Effector CD8-positive, alpha-beta T cell (primary cell): Measurements from ENCODE around the gene LARGE2.

Source experiments
- DNase-seq: peaks from one replicate; lab custom pipeline; 2025; lab: John Stamatoyannopoulos, UW

Gene LARGE2

GRCh38 chr11:45929486-45930030, 7.1 kb downstream of the LARGE2 start:
- no peak for DNase-seq

GRCh38 chr11:45930031-45930794, 7.8 kb downstream of the LARGE2 start:
- DNase-seq = no peak

- DNase-seq = no peak
These were observed 8.6 kb downstream of the LARGE2 start for GRCh38 chr11:45930951-45931570.

GRCh38 chr11:45931739-45932138, 9.3 kb downstream of the LARGE2 start:
- no peak for DNase-seq

GRCh38 chr11:45932217-45932616, 9.8 kb downstream of the LARGE2 start:
- DNase-seq = no peak

- DNase-seq = no peak
These were observed 10.8 kb downstream of the LARGE2 start for GRCh38 chr11:45933131-45933831.

- no peak for DNase-seq
These were observed 11.6 kb downstream of the LARGE2 start for GRCh38 chr11:45933846-45934579.

GRCh38 chr11:45934580-45935318, 12.3 kb downstream of the LARGE2 start:
- no peak for DNase-seq

GRCh38 chr11:45935349-45936064, 13.1 kb downstream of the LARGE2 start:
- DNase-seq = no peak

GRCh38 chr11:45936511-45937054, 14.1 kb downstream of the LARGE2 start:
- no peak for DNase-seq

GRCh38 chr11:45937916-45938315, 15.5 kb downstream of the LARGE2 start:
- no peak for DNase-seq

GRCh38 chr11:45939836-45940235, 17.4 kb downstream of the LARGE2 start:
- no peak for DNase-seq

- DNase-seq = no peak
These were observed 18.8 kb downstream of the LARGE2 start for GRCh38 chr11:45941285-45941684.

GRCh38 chr11:45942381-45942780, 19.9 kb downstream of the LARGE2 start:
- no peak for DNase-seq

- no peak for DNase-seq
These were observed 23.0 kb downstream of the LARGE2 start for GRCh38 chr11:45945397-45945999.

GRCh38 chr11:45947885-45948284, 25.4 kb downstream of the LARGE2 start:
- no peak for DNase-seq

- DNase-seq = no peak
These were observed 25.9 kb downstream of the LARGE2 start for GRCh38 chr11:45948356-45948755.

- no peak for DNase-seq
These were observed 27.5 kb downstream of the LARGE2 start for GRCh38 chr11:45949992-45950407.

GRCh38 chr11:45959851-45960250, 37.4 kb downstream of the LARGE2 start:
- no peak for DNase-seq
